Measurements from ENCODE around the gene S100PBP. TPM values are rescaled to one million over a fixed set of nuclear protein-coding genes. Genes with fewer than 3 reads are reported as not detected.
A peak's percentile ranks its signal among the peaks of the same experiment; 100 is the strongest.

The S100PBP gene
- total and polyA plus RNA-seq, 2 of the 13 experiments (the other 11 are each of a cell fraction or from before 2014, with no cell fraction given), result 20.4 to 26.1 TPM

DNA sequence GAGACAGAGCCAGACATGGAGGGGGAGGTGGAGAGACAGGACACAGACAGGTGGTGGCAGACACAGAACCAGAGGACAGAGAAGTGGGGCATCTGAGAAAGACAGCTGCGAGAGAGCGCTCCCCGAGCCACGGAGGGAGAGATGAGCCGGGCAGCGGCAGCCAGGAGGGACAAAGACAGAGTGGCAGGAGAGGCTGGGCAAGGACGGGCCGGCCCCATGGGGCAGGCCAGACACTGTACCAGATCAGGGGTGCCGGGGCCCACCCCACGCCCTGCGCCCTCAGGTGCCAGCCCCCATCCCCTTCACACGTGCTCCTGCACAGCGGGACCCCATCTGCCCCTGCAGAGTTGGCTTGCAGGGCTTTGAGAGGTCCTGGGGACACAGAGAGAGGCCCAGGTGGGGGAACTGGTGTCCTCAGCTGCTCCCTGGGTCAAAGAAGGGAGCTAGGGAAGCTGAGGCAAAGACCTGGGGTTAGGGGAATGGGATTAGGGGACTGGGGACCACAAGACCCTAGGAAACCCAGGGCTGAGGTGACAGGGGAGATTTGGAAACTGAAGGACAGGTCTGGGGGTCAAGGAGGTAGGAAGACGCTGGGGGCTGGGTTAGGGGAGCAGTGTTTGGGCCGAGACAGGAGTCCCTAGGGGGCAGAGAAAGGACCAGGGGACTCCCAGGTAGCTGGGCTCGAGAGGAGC is 52.6 kb downstream of the S100PBP start (continued):
- TF ChIP-seq ZNF30 (CRISPR knock-in tag; IDR thresholded peaks at IDR 0.05) (no peak), GZF1 (CRISPR knock-in tag; IDR thresholded peaks at IDR 0.05) (no peak), ZNF264 (CRISPR knock-in tag; IDR thresholded peaks at IDR 0.05) (no peak), FOXJ3 (CRISPR knock-in tag; IDR thresholded peaks at IDR 0.05; ENCODE audit: borderline replicate concordance) (no peak), ZNF878 (CRISPR knock-in tag; IDR thresholded peaks at IDR 0.05) (no peak), ZNF329 (CRISPR knock-in tag; IDR thresholded peaks at IDR 0.05; ENCODE audit: low read depth) (no peak), SRY (CRISPR knock-in tag; IDR thresholded peaks at IDR 0.05) (no peak), SNAPC2 (CRISPR knock-in tag; IDR thresholded peaks at IDR 0.05) (no peak), HMG20B (CRISPR knock-in tag; conservative IDR thresholded peaks at IDR 0.05) (no peak)
- TF ChIP-seq, protein P1, sequence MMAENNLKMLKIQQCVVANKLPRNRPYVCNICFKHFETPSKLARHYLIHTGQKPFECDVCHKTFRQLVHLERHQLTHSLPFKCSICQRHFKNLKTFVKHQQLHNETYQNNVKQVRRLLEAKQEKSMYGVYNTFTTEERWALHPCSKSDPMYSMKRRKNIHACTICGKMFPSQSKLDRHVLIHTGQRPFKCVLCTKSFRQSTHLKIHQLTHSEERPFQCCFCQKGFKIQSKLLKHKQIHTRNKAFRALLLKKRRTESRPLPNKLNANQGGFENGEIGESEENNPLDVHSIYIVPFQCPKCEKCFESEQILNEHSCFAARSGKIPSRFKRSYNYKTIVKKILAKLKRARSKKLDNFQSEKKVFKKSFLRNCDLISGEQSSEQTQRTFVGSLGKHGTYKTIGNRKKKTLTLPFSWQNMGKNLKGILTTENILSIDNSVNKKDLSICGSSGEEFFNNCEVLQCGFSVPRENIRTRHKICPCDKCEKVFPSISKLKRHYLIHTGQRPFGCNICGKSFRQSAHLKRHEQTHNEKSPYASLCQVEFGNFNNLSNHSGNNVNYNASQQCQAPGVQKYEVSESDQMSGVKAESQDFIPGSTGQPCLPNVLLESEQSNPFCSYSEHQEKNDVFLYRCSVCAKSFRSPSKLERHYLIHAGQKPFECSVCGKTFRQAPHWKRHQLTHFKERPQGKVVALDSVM (CRISPR knock-in tag; IDR thresholded peaks at IDR 0.05), result no peak
- TF ChIP-seq, protein P2, sequence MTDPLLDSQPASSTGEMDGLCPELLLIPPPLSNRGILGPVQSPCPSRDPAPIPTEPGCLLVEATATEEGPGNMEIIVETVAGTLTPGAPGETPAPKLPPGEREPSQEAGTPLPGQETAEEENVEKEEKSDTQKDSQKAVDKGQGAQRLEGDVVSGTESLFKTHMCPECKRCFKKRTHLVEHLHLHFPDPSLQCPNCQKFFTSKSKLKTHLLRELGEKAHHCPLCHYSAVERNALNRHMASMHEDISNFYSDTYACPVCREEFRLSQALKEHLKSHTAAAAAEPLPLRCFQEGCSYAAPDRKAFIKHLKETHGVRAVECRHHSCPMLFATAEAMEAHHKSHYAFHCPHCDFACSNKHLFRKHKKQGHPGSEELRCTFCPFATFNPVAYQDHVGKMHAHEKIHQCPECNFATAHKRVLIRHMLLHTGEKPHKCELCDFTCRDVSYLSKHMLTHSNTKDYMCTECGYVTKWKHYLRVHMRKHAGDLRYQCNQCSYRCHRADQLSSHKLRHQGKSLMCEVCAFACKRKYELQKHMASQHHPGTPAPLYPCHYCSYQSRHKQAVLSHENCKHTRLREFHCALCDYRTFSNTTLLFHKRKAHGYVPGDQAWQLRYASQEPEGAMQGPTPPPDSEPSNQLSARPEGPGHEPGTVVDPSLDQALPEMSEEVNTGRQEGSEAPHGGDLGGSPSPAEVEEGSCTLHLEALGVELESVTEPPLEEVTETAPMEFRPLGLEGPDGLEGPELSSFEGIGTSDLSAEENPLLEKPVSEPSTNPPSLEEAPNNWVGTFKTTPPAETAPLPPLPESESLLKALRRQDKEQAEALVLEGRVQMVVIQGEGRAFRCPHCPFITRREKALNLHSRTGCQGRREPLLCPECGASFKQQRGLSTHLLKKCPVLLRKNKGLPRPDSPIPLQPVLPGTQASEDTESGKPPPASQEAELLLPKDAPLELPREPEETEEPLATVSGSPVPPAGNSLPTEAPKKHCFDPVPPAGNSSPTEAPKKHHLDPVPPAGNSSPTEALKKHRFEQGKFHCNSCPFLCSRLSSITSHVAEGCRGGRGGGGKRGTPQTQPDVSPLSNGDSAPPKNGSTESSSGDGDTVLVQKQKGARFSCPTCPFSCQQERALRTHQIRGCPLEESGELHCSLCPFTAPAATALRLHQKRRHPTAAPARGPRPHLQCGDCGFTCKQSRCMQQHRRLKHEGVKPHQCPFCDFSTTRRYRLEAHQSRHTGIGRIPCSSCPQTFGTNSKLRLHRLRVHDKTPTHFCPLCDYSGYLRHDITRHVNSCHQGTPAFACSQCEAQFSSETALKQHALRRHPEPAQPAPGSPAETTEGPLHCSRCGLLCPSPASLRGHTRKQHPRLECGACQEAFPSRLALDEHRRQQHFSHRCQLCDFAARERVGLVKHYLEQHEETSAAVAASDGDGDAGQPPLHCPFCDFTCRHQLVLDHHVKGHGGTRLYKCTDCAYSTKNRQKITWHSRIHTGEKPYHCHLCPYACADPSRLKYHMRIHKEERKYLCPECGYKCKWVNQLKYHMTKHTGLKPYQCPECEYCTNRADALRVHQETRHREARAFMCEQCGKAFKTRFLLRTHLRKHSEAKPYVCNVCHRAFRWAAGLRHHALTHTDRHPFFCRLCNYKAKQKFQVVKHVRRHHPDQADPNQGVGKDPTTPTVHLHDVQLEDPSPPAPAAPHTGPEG (CRISPR knock-in tag; IDR thresholded peaks at IDR 0.05), result no peak
- TF ChIP-seq, protein P3, sequence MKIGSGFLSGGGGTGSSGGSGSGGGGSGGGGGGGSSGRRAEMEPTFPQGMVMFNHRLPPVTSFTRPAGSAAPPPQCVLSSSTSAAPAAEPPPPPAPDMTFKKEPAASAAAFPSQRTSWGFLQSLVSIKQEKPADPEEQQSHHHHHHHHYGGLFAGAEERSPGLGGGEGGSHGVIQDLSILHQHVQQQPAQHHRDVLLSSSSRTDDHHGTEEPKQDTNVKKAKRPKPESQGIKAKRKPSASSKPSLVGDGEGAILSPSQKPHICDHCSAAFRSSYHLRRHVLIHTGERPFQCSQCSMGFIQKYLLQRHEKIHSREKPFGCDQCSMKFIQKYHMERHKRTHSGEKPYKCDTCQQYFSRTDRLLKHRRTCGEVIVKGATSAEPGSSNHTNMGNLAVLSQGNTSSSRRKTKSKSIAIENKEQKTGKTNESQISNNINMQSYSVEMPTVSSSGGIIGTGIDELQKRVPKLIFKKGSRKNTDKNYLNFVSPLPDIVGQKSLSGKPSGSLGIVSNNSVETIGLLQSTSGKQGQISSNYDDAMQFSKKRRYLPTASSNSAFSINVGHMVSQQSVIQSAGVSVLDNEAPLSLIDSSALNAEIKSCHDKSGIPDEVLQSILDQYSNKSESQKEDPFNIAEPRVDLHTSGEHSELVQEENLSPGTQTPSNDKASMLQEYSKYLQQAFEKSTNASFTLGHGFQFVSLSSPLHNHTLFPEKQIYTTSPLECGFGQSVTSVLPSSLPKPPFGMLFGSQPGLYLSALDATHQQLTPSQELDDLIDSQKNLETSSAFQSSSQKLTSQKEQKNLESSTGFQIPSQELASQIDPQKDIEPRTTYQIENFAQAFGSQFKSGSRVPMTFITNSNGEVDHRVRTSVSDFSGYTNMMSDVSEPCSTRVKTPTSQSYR (CRISPR knock-in tag; IDR thresholded peaks at IDR 0.05; ENCODE audit: borderline replicate concordance), result 0 out of 2 replicates have a peak, but pooled peaks have one; percentile 25
- TF ChIP-seq, protein P4, sequence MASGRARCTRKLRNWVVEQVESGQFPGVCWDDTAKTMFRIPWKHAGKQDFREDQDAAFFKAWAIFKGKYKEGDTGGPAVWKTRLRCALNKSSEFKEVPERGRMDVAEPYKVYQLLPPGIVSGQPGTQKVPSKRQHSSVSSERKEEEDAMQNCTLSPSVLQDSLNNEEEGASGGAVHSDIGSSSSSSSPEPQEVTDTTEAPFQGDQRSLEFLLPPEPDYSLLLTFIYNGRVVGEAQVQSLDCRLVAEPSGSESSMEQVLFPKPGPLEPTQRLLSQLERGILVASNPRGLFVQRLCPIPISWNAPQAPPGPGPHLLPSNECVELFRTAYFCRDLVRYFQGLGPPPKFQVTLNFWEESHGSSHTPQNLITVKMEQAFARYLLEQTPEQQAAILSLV (CRISPR knock-in tag; IDR thresholded peaks at IDR 0.05; ENCODE audit: borderline replicate concordance), result no peak
- TF ChIP-seq, protein P5, sequence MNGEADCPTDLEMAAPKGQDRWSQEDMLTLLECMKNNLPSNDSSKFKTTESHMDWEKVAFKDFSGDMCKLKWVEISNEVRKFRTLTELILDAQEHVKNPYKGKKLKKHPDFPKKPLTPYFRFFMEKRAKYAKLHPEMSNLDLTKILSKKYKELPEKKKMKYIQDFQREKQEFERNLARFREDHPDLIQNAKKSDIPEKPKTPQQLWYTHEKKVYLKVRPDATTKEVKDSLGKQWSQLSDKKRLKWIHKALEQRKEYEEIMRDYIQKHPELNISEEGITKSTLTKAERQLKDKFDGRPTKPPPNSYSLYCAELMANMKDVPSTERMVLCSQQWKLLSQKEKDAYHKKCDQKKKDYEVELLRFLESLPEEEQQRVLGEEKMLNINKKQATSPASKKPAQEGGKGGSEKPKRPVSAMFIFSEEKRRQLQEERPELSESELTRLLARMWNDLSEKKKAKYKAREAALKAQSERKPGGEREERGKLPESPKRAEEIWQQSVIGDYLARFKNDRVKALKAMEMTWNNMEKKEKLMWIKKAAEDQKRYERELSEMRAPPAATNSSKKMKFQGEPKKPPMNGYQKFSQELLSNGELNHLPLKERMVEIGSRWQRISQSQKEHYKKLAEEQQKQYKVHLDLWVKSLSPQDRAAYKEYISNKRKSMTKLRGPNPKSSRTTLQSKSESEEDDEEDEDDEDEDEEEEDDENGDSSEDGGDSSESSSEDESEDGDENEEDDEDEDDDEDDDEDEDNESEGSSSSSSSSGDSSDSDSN (CRISPR knock-in tag; IDR thresholded peaks at IDR 0.05), result peak; percentile 43; the same call in 1 of the 2 replicates
